HEK293 (cell line): Measurements from ENCODE around the gene MOSPD3.

Source experiments
- AEBP2 ChIP-seq: fragments of 450-650 bp; formaldehyde crosslinking; IDR thresholded peaks from 2 replicates; pipeline ENCODE4 v1.5.1; 2016; ENCODE audit warnings: missing biosample characterization, missing genetic modification characterization, borderline replicate concordance
- EGR2 ChIP-seq: fragments of 450-650 bp; formaldehyde crosslinking; IDR thresholded peaks from 2 replicates; pipeline ENCODE4 v1.5.1; 2016; ENCODE audit warnings: low read depth, missing biosample characterization, missing genetic modification characterization
- ELK4 ChIP-seq: IDR thresholded peaks from 2 replicates; pipeline ENCODE4 v1.6.1; 2011; ENCODE audit warnings: mild to moderate bottlenecking, low read depth, low read length, borderline replicate concordance
- GLIS1 ChIP-seq: fragments of 450-650 bp; formaldehyde crosslinking; IDR thresholded peaks from 2 replicates; pipeline ENCODE4 v1.5.1; 2016; ENCODE audit warnings: missing biosample characterization, missing genetic modification characterization
- GLIS2 ChIP-seq: fragments of 450-650 bp; formaldehyde crosslinking; IDR thresholded peaks from 2 replicates; pipeline ENCODE4 v1.5.1; 2016; ENCODE audit warnings: missing biosample characterization, missing genetic modification characterization
- INSM2 ChIP-seq: fragments of 450-650 bp; formaldehyde crosslinking; IDR thresholded peaks from 2 replicates; pipeline ENCODE4 v1.5.1; 2016; ENCODE audit warnings: missing biosample characterization, missing genetic modification characterization
- KLF9 ChIP-seq: fragments of 450-650 bp; formaldehyde crosslinking; IDR thresholded peaks from 2 replicates; pipeline ENCODE4 v1.5.1; 2016; ENCODE audit warnings: missing biosample characterization, missing genetic modification characterization, low read depth
- REPIN1 ChIP-seq: fragments of 450-650 bp; formaldehyde crosslinking; IDR thresholded peaks from 2 replicates; pipeline ENCODE4 v1.5.1; 2017; ENCODE audit warnings: missing biosample characterization, missing genetic modification characterization, low read depth
- ZNF2 ChIP-seq: fragments of 450-650 bp; formaldehyde crosslinking; IDR thresholded peaks from 2 replicates; pipeline ENCODE4 v1.5.1; 2016; ENCODE audit warnings: missing biosample characterization, missing genetic modification characterization
- ZNF280D ChIP-seq: fragments of 450-650 bp; formaldehyde crosslinking; IDR thresholded peaks from 2 replicates; pipeline ENCODE4 v1.5.1; 2016; ENCODE audit warnings: missing biosample characterization, missing genetic modification characterization
- ZNF37A ChIP-seq: fragments of 450-650 bp; IDR thresholded peaks from 2 replicates; pipeline ENCODE4 v1.5.1; 2018; ENCODE audit warnings: missing biosample characterization, missing genetic modification characterization
- ZNF404 ChIP-seq: fragments of 450-650 bp; formaldehyde crosslinking; IDR thresholded peaks from 2 replicates; pipeline ENCODE4 v1.5.1; 2017; ENCODE audit warnings: missing biosample characterization, missing genetic modification characterization
- ZNF555 ChIP-seq: fragments of 450-650 bp; formaldehyde crosslinking; conservative IDR thresholded peaks from 2 replicates; pipeline ENCODE4 v1.5.1; 2017; ENCODE audit warnings: missing biosample characterization, mild to moderate bottlenecking, missing genetic modification characterization, inconsistent platforms
- ZNF610 ChIP-seq: fragments of 450-650 bp; formaldehyde crosslinking; IDR thresholded peaks from 2 replicates; pipeline ENCODE4 v1.5.1; 2016; ENCODE audit warnings: missing biosample characterization, missing genetic modification characterization, borderline replicate concordance
- ZNF654 ChIP-seq: fragments of 450-650 bp; formaldehyde crosslinking; IDR thresholded peaks from 2 replicates; pipeline ENCODE4 v1.5.1; 2016; ENCODE audit warnings: low read depth, missing biosample characterization, missing genetic modification characterization
- ZNF670 ChIP-seq: fragments of 450-650 bp; formaldehyde crosslinking; IDR thresholded peaks from 2 replicates; pipeline ENCODE4 v1.5.1; 2016; ENCODE audit warnings: missing biosample characterization, missing genetic modification characterization, low read depth
- ZNF704 ChIP-seq: fragments of 450-650 bp; formaldehyde crosslinking; IDR thresholded peaks from 2 replicates; pipeline ENCODE4 v1.5.1; 2016; ENCODE audit warnings: missing biosample characterization, missing genetic modification characterization
- ZNF785 ChIP-seq: fragments of 450-650 bp; formaldehyde crosslinking; IDR thresholded peaks from 2 replicates; pipeline ENCODE4 v1.5.1; 2016; ENCODE audit warnings: missing biosample characterization, missing genetic modification characterization
- ZNF791 ChIP-seq: fragments of 450-650 bp; formaldehyde crosslinking; IDR thresholded peaks from 2 replicates; pipeline ENCODE4 v1.5.1; 2016; ENCODE audit warnings: missing biosample characterization, missing genetic modification characterization
- ZNF837 ChIP-seq: fragments of 450-650 bp; formaldehyde crosslinking; IDR thresholded peaks from 2 replicates; pipeline ENCODE4 v1.5.1; 2016; ENCODE audit warnings: missing biosample characterization, missing genetic modification characterization
- ZSCAN16 ChIP-seq: fragments of 450-650 bp; formaldehyde crosslinking; IDR thresholded peaks from 2 replicates; pipeline ENCODE4 v1.5.1; 2016; ENCODE audit warnings: missing biosample characterization, missing genetic modification characterization
- TF ChIP-seq, protein P1 (sequence below): fragments of 450-650 bp; formaldehyde crosslinking; IDR thresholded peaks from 2 replicates; pipeline ENCODE4 v1.5.1; 2016; ENCODE audit warnings: missing biosample characterization, missing genetic modification characterization

MOSPD3 gene

GRCh38 chr7:100611983-100612729 is at the start of gene MOSPD3 (continued):
- TF ChIP-seq ZNF670 (tag by site-specific recombination) (no peak), KLF9 (tag by site-specific recombination) (peak; percentile 98), ZNF2 (tag by site-specific recombination) (no peak), EGR2 (tag by site-specific recombination) (no peak), ZNF404 (tag by site-specific recombination) (no peak), AEBP2 (no peak), ZSCAN16 (tag by site-specific recombination) (no peak), ZNF785 (tag by site-specific recombination) (no peak), ZNF704 (tag by site-specific recombination) (no peak), ZNF280D (tag by site-specific recombination) (no peak), ZNF791 (tag by site-specific recombination) (no peak), ZNF37A (tag by site-specific recombination) (no peak), GLIS2 (tag by site-specific recombination) (peak; percentile 62; the same call in 1 of the 2 replicates), GLIS1 (tag by site-specific recombination) (peak; percentile 58), INSM2 (tag by site-specific recombination) (no peak), ZNF555 (tag by site-specific recombination) (no peak), REPIN1 (tag by site-specific recombination) (no peak), ELK4 (0 out of 2 replicates have a peak, but pooled peaks have one; percentile 42), ZNF610 (no peak), ZNF654 (tag by site-specific recombination) (no peak), ZNF837 (tag by site-specific recombination) (no peak)
- TF ChIP-seq, protein P1, sequence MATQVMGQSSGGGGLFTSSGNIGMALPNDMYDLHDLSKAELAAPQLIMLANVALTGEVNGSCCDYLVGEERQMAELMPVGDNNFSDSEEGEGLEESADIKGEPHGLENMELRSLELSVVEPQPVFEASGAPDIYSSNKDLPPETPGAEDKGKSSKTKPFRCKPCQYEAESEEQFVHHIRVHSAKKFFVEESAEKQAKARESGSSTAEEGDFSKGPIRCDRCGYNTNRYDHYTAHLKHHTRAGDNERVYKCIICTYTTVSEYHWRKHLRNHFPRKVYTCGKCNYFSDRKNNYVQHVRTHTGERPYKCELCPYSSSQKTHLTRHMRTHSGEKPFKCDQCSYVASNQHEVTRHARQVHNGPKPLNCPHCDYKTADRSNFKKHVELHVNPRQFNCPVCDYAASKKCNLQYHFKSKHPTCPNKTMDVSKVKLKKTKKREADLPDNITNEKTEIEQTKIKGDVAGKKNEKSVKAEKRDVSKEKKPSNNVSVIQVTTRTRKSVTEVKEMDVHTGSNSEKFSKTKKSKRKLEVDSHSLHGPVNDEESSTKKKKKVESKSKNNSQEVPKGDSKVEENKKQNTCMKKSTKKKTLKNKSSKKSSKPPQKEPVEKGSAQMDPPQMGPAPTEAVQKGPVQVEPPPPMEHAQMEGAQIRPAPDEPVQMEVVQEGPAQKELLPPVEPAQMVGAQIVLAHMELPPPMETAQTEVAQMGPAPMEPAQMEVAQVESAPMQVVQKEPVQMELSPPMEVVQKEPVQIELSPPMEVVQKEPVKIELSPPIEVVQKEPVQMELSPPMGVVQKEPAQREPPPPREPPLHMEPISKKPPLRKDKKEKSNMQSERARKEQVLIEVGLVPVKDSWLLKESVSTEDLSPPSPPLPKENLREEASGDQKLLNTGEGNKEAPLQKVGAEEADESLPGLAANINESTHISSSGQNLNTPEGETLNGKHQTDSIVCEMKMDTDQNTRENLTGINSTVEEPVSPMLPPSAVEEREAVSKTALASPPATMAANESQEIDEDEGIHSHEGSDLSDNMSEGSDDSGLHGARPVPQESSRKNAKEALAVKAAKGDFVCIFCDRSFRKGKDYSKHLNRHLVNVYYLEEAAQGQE (tag by site-specific recombination): no peak
